GM23338 (cell line): ENCODE data around the gene SFSWAP. TPM values are rescaled to one million over a fixed set of nuclear protein-coding genes. Genes with fewer than 3 reads are reported as not detected.

Source experiments
- ATAC-seq: fragments of 200-7000 bp; cut with Tn5 transposase; 3 replicates; pipeline ENCODE4 v1.9.1; 2020
- DNase-seq: peaks from one replicate; pipeline ENCODE4 v3.0.0-alpha.2; 2015; ENCODE audit warnings: low spot score
- H2AFZ ChIP-seq: fragments of 200-600 bp; sonication (generic); 2 replicates; pipeline ENCODE4 v1.8.0; 2016; ENCODE audit warnings: antibody characterized with exemption, mild to moderate bottlenecking, moderate library complexity
- H3F3A ChIP-seq: fragments of 200-600 bp; sonication (generic); replicated peaks from 2 replicates; pipeline ENCODE4 v1.8.0; 2017; ENCODE audit warnings: antibody characterized with exemption, mixed run types, low read depth
- H3K27ac ChIP-seq: fragments of 200-600 bp; sonication (generic); 2 replicates; pipeline ENCODE4 v1.6.1; 2016; ENCODE audit warnings: low read depth
- H3K27me3 ChIP-seq: fragments of 200-600 bp; sonication (generic); 2 replicates; pipeline ENCODE4 v1.8.0; 2016; ENCODE audit warnings: mild to moderate bottlenecking, mixed run types, moderate library complexity; ENCODE audit not compliant: insufficient read depth
- H3K36me3 ChIP-seq: fragments of 200-600 bp; sonication (generic); 2 replicates; pipeline ENCODE4 v1.8.0; 2016; ENCODE audit warnings: mild to moderate bottlenecking; ENCODE audit not compliant: insufficient read depth
- H3K4me1 ChIP-seq: fragments of 200-600 bp; sonication (generic); 2 replicates; pipeline ENCODE4 v1.8.0; 2016; ENCODE audit warnings: mild to moderate bottlenecking, moderate library complexity; ENCODE audit not compliant: insufficient read depth
- H3K4me2 ChIP-seq: fragments of 200-600 bp; sonication (generic); 2 replicates; pipeline ENCODE4 v1.7.1; 2017; ENCODE audit warnings: mixed run types
- H3K4me3 ChIP-seq: fragments of 200-600 bp; sonication (generic); 2 replicates; pipeline ENCODE4 v1.6.1; 2016; ENCODE audit warnings: mixed run types
- H3K79me2 ChIP-seq: fragments of 200-600 bp; sonication (generic); replicated peaks from 2 replicates; pipeline ENCODE4 v1.8.0; 2017; ENCODE audit warnings: mild to moderate bottlenecking; ENCODE audit not compliant: insufficient read depth
- H3K9me2 ChIP-seq: fragments of 200-600 bp; sonication (generic); 2 replicates; pipeline ENCODE4 v1.8.0; 2017; ENCODE audit not compliant: insufficient read depth
- H4K20me1 ChIP-seq: fragments of 200-600 bp; sonication (generic); replicated peaks from 2 replicates; pipeline ENCODE4 v1.8.0; 2017; ENCODE audit warnings: mild to moderate bottlenecking; ENCODE audit not compliant: insufficient read depth
- H3K27ac Mint-ChIP-seq: 2 replicates; pipeline ENCODE4 v1.8.0; 2020; ENCODE audit warnings: inconsistent platforms, mild to moderate bottlenecking, moderate library complexity, mixed read lengths
- H3K27me3 Mint-ChIP-seq: 3 replicates; pipeline ENCODE4 v1.8.0; 2022; ENCODE audit warnings: low read depth, mild to moderate bottlenecking, moderate library complexity, mixed read lengths, inconsistent platforms; ENCODE audit not compliant: insufficient read depth, poor library complexity
- H3K36me3 Mint-ChIP-seq: 3 replicates; pipeline ENCODE4 v1.8.0; 2021; ENCODE audit warnings: low read depth, mild to moderate bottlenecking, inconsistent platforms, moderate library complexity, mixed read lengths
- H3K4me1 Mint-ChIP-seq: 3 replicates; pipeline ENCODE4 v1.8.0; 2020; ENCODE audit warnings: mild to moderate bottlenecking, inconsistent platforms, mixed read lengths
- H3K4me3 Mint-ChIP-seq: 3 replicates; pipeline ENCODE4 v1.8.0; 2021; ENCODE audit warnings: moderate library complexity, mild to moderate bottlenecking, inconsistent platforms, mixed read lengths
- H3K9me3 Mint-ChIP-seq: 3 replicates; pipeline ENCODE4 v1.8.0; 2020; ENCODE audit warnings: moderate library complexity, mild to moderate bottlenecking, inconsistent platforms, mixed read lengths
- CTCF ChIP-seq, 2 experiments: fragments of 200-600 bp in 1 of 2; sonication (generic) in 1 of 2; conservative IDR thresholded peaks; 2 replicates each; pipeline versions ENCODE4 v1.5.1 to v1.6.1; 2016 to 2017; ENCODE audit warnings: antibody characterized with exemption in 2 of 2, low read depth in 2 of 2, mild to moderate bottlenecking in 2 of 2, moderate library complexity in 1 of 2
- EZH2phosphoT487 ChIP-seq: fragments of 200-600 bp; sonication (generic); IDR thresholded peaks from one replicate; pipeline ENCODE4 v1.8.1; 2018; ENCODE audit warnings: antibody characterized with exemption; ENCODE audit not compliant: unreplicated experiment
- JUNB ChIP-seq: IDR thresholded peaks from one replicate; pipeline ENCODE4 v1.6.1; 2016; ENCODE audit warnings: antibody characterized with exemption; ENCODE audit not compliant: unreplicated experiment
- STAT1 ChIP-seq: IDR thresholded peaks from one replicate; pipeline ENCODE4 v1.6.1; 2016; ENCODE audit warnings: antibody characterized with exemption; ENCODE audit not compliant: unreplicated experiment
- ZNF114 ChIP-seq: fragments of 250-450 bp; sonication (Bioruptor Pico); IDR thresholded peaks from 2 replicates; pipeline ENCODE4 v1.5.0; 2020; ENCODE audit warnings: mild to moderate bottlenecking, moderate library complexity
- ZNF331 ChIP-seq: fragments of 250-450 bp; sonication (Bioruptor Pico); IDR thresholded peaks from 2 replicates; pipeline ENCODE4 v1.5.0; 2020; ENCODE audit warnings: low read depth, mild to moderate bottlenecking, moderate library complexity
- polyA plus RNA-seq: library from polyadenylated mRNA; unstranded; fragments of >200 nt; fragmentation: Nextera tagmentation; extraction: Ambion mirVana; gene quantifications from 2 replicates; pipeline ENCODE4 v1.2.1, GENCODE V29; 2016
- total RNA-seq: library from RNA; depleted of rRNA; stranded (reverse); fragments of >200 nt; shearing (Covaris generic); gene quantifications from 2 replicates; pipeline ENCODE4 v1.2.3, GENCODE V29; 2014
- TF ChIP-seq, protein P1 (sequence below): IDR thresholded peaks from one replicate; pipeline ENCODE4 v1.6.1; 2018; ENCODE audit warnings: antibody characterized with exemption; ENCODE audit not compliant: unreplicated experiment

Gene SFSWAP
- total and polyA plus RNA-seq, 2 experiments from 2014 or later: 41.0 to 49.8 TPM

DNA sequence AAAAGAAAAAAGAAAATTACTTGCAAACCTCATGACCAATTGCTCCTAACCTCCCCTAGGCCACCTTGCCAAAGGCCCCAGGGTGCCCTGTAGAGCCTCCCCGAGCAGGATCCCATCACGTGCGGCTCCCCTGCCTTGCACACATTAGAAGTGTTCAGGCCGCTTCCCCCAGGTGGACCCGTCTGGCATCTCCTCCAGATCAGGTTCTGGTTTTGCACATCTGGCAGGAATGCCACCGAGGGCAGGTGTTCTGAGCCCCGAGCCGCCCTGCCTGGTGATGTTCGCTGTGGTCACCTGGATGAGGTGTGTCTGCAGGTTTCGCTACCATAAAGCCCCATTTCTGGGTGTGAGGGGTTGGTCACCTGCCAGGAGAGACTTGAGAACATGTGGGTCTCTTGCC lies 136.6 kb downstream of the SFSWAP start:
- no peak for TF ChIP-seq STAT1
- TF ChIP-seq CTCF (conservative IDR thresholded peaks at IDR 0.05; ENCODE audit: low read depth in 2 of 2): no peak
- TF ChIP-seq, protein P1, sequence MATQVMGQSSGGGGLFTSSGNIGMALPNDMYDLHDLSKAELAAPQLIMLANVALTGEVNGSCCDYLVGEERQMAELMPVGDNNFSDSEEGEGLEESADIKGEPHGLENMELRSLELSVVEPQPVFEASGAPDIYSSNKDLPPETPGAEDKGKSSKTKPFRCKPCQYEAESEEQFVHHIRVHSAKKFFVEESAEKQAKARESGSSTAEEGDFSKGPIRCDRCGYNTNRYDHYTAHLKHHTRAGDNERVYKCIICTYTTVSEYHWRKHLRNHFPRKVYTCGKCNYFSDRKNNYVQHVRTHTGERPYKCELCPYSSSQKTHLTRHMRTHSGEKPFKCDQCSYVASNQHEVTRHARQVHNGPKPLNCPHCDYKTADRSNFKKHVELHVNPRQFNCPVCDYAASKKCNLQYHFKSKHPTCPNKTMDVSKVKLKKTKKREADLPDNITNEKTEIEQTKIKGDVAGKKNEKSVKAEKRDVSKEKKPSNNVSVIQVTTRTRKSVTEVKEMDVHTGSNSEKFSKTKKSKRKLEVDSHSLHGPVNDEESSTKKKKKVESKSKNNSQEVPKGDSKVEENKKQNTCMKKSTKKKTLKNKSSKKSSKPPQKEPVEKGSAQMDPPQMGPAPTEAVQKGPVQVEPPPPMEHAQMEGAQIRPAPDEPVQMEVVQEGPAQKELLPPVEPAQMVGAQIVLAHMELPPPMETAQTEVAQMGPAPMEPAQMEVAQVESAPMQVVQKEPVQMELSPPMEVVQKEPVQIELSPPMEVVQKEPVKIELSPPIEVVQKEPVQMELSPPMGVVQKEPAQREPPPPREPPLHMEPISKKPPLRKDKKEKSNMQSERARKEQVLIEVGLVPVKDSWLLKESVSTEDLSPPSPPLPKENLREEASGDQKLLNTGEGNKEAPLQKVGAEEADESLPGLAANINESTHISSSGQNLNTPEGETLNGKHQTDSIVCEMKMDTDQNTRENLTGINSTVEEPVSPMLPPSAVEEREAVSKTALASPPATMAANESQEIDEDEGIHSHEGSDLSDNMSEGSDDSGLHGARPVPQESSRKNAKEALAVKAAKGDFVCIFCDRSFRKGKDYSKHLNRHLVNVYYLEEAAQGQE: no peak
- Histone ChIP-seq H3K27ac (no peak overlapping the region), H3K9me2 (no peaks in the 10 kb centered on the region), H3K4me3 (no peak overlapping the region), H3K4me2 (no peak overlapping the region), H3K27me3 (no peaks in the 10 kb centered on the region), H3F3A (no peaks in the 10 kb centered on the region), H4K20me1 (no peaks in the 10 kb centered on the region), H3K36me3 (no peaks in the 10 kb centered on the region), H2AFZ (no peak overlapping the region), H3K4me1 (no peaks in the 10 kb centered on the region), H3K79me2 (no peaks in the 10 kb centered on the region)
- H3K4me3 Mint-ChIP-seq: no peak overlapping the region
- H3K9me3 Mint-ChIP-seq: no peaks in the 10 kb centered on the region
- H3K27ac Mint-ChIP-seq: no peak overlapping the region
- no peak for DNase-seq
- no peak for ATAC-seq
- H3K27me3 Mint-ChIP-seq: peaks cover 7% of the 10 kb centered on the region
- no peaks in the 10 kb centered on the region; the same call in 2 of the 3 replicates for H3K4me1 Mint-ChIP-seq
- peaks cover 65% of the 10 kb centered on the region for H3K36me3 Mint-ChIP-seq

GRCh38 chr12:131848753-131849152 lies 137.9 kb downstream of the SFSWAP start:
- Histone ChIP-seq H3F3A (peaks cover 3% of the 10 kb centered on the region; the same call in 1 of the 2 replicates), H3K4me1 (no peaks in the 10 kb centered on the region), H3K9me2 (no peaks in the 10 kb centered on the region), H4K20me1 (no peaks in the 10 kb centered on the region), H3K4me2 (no peak overlapping the region), H2AFZ (no peak overlapping the region), H3K27me3 (no peaks in the 10 kb centered on the region), H3K36me3 (no peaks in the 10 kb centered on the region), H3K27ac (no peak overlapping the region), H3K79me2 (no peaks in the 10 kb centered on the region), H3K4me3 (no peak overlapping the region)
- DNase-seq (no peak), ATAC-seq (no peak)
- H3K27me3 Mint-ChIP-seq: peaks cover 12% of the 10 kb centered on the region
- H3K9me3 Mint-ChIP-seq: no peaks in the 10 kb centered on the region
- no peak overlapping the region for H3K4me3 Mint-ChIP-seq
- no peak overlapping the region for H3K27ac Mint-ChIP-seq
- H3K36me3 Mint-ChIP-seq: peaks cover 55% of the 10 kb centered on the region
- peaks cover 3% of the 10 kb centered on the region for H3K4me1 Mint-ChIP-seq
- TF ChIP-seq STAT1: no peak
- no peak for TF ChIP-seq ZNF331
- TF ChIP-seq, protein P1: no peak
- no peak for TF ChIP-seq ZNF114
- TF ChIP-seq EZH2phosphoT487: no peak
- TF ChIP-seq JUNB: no peak
